Chondrocyte (in vitro differentiated cells): ENCODE data around the gene GNA15. TPM values are rescaled to one million over a fixed set of nuclear protein-coding genes. Genes with fewer than 3 reads are reported as not detected.
A peak's percentile ranks its signal among the peaks of the same experiment; 100 is the strongest.
"Not testable (repeated sequence)": the region's sequence is repeated elsewhere in the genome, so short reads cannot be mapped to it uniquely, and the experiment has no call there.

Source experiments
- DNase-seq: peaks from one replicate; pipeline ENCODE4 v3.0.0; 2021; ENCODE audit warnings: mixed read lengths, low spot score
- H3K27ac Mint-ChIP-seq: one replicate; pipeline ENCODE4 v1.8.0; 2021; ENCODE audit warnings: mild to moderate bottlenecking, moderate library complexity, mixed read lengths; ENCODE audit not compliant: unreplicated experiment
- H3K27me3 Mint-ChIP-seq: 2 replicates; pipeline ENCODE4 v1.8.0; 2021; ENCODE audit warnings: low read depth, mixed read lengths
- H3K36me3 Mint-ChIP-seq: 2 replicates; pipeline ENCODE4 v1.8.0; 2021; ENCODE audit warnings: low read depth, mixed read lengths
- H3K4me1 Mint-ChIP-seq: 2 replicates; pipeline ENCODE4 v1.8.0; 2021; ENCODE audit warnings: low read depth, mild to moderate bottlenecking, mixed read lengths
- H3K4me3 Mint-ChIP-seq: one replicate; pipeline ENCODE4 v1.8.0; 2021; ENCODE audit warnings: mild to moderate bottlenecking, moderate library complexity, mixed read lengths; ENCODE audit not compliant: unreplicated experiment
- H3K9me3 Mint-ChIP-seq: 2 replicates; pipeline ENCODE4 v1.8.0; 2021; ENCODE audit warnings: low read depth, mixed read lengths
- total RNA-seq: library from RNA; stranded (reverse); gene quantifications from 3 replicates; pipeline ENCODE4 v1.2.1, GENCODE V29; 2021
- TF ChIP-seq, protein P1 (sequence below): fragments of 200-600 bp; sonication (generic); IDR thresholded peaks from 2 replicates; pipeline ENCODE4 v1.5.0; 2021; ENCODE audit warnings: antibody characterized with exemption, mild to moderate bottlenecking, moderate library complexity

GNA15 gene
- total RNA-seq, 1 donor from 2014 or later = not detected

DNA sequence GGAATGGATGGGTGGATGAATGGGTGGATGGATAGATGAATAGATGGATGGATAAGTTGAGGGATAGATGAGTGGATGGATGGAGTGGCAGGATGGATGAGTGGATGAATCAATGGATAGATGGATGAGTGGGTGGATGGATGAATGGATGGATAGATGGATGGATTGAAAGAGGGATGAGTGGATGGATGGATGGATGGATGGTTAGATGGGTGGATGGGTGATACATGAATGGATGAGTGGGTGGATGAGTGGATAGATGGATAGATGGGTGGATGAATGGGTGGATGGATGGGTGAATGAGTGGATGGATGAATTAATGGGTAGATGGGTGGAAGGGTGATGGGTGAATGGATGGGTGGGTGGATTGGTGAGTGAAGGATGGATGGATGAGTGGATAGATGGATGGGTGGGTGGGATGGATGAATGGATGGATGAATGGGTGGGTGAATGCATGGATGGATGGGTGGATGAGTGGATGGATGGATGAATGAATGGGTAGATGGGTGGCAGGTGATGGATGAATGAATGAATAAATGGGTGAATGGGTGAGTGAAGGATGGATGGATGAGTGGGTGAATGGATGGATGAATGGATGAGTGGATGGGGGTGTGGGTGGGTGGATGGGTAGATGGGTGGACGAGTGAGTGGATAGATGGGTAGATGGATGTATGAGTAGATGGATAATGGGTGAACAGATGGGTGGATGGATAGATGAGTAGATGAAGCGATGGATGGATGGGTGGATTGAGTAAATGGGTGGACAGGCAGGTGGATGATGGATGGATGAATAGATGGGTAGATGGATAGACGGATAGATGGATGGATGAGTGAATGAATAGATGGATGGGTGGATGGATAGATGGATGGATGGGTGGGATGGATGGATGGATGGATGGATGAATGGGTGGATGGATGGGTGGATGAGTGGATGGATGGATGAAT lies 17.7 kb downstream of the GNA15 start:
- H3K36me3 Mint-ChIP-seq = no peaks in the 10 kb centered on the region
- TF ChIP-seq, protein P1, sequence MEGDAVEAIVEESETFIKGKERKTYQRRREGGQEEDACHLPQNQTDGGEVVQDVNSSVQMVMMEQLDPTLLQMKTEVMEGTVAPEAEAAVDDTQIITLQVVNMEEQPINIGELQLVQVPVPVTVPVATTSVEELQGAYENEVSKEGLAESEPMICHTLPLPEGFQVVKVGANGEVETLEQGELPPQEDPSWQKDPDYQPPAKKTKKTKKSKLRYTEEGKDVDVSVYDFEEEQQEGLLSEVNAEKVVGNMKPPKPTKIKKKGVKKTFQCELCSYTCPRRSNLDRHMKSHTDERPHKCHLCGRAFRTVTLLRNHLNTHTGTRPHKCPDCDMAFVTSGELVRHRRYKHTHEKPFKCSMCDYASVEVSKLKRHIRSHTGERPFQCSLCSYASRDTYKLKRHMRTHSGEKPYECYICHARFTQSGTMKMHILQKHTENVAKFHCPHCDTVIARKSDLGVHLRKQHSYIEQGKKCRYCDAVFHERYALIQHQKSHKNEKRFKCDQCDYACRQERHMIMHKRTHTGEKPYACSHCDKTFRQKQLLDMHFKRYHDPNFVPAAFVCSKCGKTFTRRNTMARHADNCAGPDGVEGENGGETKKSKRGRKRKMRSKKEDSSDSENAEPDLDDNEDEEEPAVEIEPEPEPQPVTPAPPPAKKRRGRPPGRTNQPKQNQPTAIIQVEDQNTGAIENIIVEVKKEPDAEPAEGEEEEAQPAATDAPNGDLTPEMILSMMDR = no peak

DNA sequence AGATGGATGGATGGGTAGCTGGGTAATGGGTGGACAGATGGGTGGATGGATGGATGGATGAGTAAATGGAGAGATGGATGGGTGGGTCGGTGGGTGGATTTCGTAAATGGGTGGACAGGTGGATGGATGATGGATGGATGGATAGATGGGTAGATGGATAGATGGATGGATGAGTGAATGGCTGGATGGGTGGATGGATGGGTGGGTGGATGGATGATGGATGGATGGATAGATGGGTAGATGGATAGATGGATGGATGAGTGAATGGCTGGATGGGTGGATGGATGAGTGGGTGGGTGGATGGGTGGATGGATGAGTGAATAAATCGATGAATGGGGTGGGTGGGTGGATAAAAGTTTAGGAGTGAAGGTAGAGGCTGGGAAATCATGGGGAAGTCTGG lies 18.6 kb downstream of the GNA15 start:
- Mint-ChIP-seq H3K27me3 (peaks cover 10% of the 10 kb centered on the region), H3K27ac (peak overlapping the region; percentile 81)
- H3K9me3 Mint-ChIP-seq, H3K36me3 Mint-ChIP-seq, DNase-seq, H3K4me1 Mint-ChIP-seq, H3K4me3 Mint-ChIP-seq: not testable (repeated sequence)

More for the DNA sequence above, 17.7 kb downstream of the GNA15 start:
- H3K4me3 Mint-ChIP-seq = no peak overlapping the region
- no peak overlapping the region for H3K27ac Mint-ChIP-seq
- no peaks in the 10 kb centered on the region for H3K9me3 Mint-ChIP-seq
- DNase-seq = no peak
- H3K27me3 Mint-ChIP-seq = peaks cover 10% of the 10 kb centered on the region
- peaks cover 7% of the 10 kb centered on the region for H3K4me1 Mint-ChIP-seq

DNA sequence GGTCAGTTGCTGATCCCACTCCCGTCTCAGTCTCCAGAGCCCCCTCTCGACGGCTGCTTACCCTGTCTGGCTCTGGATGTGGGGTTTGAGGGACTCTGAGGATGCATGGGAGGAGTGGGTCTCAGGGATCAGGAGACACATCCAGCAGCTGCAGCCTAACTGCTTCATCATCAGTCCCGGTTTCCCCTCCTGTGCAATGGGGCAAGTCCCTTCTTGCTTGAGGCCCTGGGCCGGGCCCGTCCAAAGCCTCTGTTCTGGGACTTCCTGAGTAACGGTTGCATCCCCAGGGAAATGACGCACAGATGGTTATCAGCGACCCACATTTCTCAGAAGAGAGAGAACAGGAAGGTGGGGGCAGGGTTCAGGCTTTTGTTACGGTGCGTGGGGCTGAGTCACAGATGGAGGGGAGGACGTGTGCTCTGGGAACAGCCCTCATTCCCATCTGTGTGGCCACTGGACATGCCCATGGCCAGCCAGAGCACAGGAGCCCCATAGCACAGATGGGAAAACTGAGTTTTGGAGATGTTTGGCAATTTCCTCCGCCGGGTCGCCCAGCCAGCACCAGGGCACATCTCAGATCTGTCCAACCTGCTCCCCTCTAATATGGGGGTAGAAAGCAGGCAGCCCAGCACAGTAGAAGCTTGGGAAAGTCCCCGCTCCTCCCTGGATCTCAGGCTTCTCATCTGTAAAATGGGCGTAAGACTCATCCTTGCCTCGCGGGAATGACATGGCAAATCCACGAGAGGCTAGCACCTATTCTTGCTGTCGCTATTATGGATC lies 19.3 kb downstream of the GNA15 start:
- DNase-seq = no peak
- H3K4me3 Mint-ChIP-seq = peak overlapping the region; percentile 19
- peak overlapping the region; percentile 81 for H3K27ac Mint-ChIP-seq
- peaks cover 4% of the 10 kb centered on the region for H3K27me3 Mint-ChIP-seq
- peaks cover under 1% of the 10 kb centered on the region for H3K36me3 Mint-ChIP-seq
- TF ChIP-seq, protein P1 = no peak
- peaks cover 7% of the 10 kb centered on the region for H3K4me1 Mint-ChIP-seq
- peaks cover 2% of the 10 kb centered on the region for H3K9me3 Mint-ChIP-seq

DNA sequence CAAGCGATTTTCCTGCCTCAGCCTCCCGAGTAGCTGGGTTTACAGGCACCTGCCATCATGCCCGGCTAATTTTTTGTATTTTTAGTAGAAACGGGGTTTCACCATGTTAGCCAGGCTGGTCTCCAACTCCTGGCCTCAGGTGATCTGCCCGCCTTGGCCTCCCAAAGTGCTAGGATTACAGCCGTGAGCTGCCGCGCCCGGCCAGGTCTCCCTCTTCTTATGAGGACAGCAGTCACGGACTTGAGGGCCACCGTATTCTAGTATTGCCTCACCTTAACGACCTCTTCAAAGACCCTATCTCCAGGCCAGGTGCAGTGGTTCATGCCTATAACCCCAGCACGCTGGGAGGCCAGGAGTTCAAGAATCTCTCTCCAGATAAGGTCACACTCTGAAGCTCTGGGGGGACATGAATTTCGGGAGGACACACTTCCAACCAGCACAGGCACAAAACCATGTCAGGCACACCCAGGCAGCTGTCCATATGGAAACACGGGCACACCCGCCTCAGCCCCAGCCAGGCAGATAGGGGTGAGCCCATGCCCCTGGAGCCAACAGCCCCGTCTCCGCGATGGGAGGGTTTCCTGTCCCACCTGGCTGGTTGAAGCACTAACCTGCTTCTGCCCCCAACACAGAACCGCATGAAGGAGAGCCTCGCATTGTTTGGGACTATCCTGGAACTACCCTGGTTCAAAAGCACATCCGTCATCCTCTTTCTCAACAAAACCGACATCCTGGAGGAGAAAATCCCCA lies 21.4 kb downstream of the GNA15 start:
- DNase-seq = no peak
- TF ChIP-seq, protein P1 = no peak
- peaks cover 2% of the 10 kb centered on the region for H3K27me3 Mint-ChIP-seq
- H3K4me1 Mint-ChIP-seq = peaks cover 7% of the 10 kb centered on the region
- H3K36me3 Mint-ChIP-seq = peaks cover 2% of the 10 kb centered on the region
- H3K4me3 Mint-ChIP-seq = no peak overlapping the region
- no peak overlapping the region for H3K27ac Mint-ChIP-seq
- peaks cover 5% of the 10 kb centered on the region for H3K9me3 Mint-ChIP-seq

DNA sequence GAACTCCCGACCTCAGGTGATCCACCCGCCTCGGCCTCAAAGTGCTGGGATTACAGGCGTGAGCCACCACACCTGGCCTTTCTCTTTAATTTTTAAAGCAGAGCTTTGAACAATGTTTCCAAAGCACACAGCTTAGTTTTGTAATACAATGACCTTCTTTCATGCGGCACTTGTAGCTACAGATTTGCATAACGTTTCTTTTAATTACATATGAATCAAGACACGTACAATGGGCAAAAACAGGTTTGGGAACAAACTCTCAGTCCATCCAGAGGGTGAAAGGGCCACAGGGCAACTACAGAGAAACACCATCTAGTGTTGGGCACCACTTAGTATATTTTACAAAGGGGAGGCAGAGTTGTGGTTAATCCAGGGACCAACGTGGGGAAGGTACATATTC lies 23.7 kb downstream of the GNA15 start:
- TF ChIP-seq, protein P1 = no peak
- H3K4me1 Mint-ChIP-seq = peaks cover 13% of the 10 kb centered on the region
- H3K36me3 Mint-ChIP-seq = peaks cover 2% of the 10 kb centered on the region
- no peak overlapping the region for H3K4me3 Mint-ChIP-seq
- peaks cover 5% of the 10 kb centered on the region for H3K9me3 Mint-ChIP-seq
- H3K27ac Mint-ChIP-seq = no peak overlapping the region
- peaks cover 2% of the 10 kb centered on the region for H3K27me3 Mint-ChIP-seq
- DNase-seq = no peak
